Lower leg skin (tissue), 4 donors: Measurements from ENCODE around the gene DIRAS1. TPM values are rescaled to one million over a fixed set of nuclear protein-coding genes. Genes with fewer than 3 reads are reported as not detected.

Experiments used
- DNase-seq, 2 donors: peaks; one replicate each; pipeline ENCODE4 v3.0.0-alpha.2; 2019; ENCODE audit warnings: low spot score in 2 of 2
- H3K4me3 ChIP-seq: fragments of 200-600 bp; sonication (generic); 2 replicates; pipeline ENCODE4 v1.5.1; 2017; ENCODE audit warnings: mild to moderate bottlenecking, low read depth; ENCODE audit not compliant: poor library complexity, severe bottlenecking
- POLR2A ChIP-seq, 2 donors: fragments of 450-650 bp; IDR thresholded peaks; one replicate each; pipeline ENCODE4 v1.6.1; 2016 to 2017; ENCODE audit warnings: antibody characterized with exemption in 2 of 2, mild to moderate bottlenecking in 1 of 2, moderate library complexity in 1 of 2
- WGBS, 2 donors: methylation state at CpG; one replicate each; pipeline ENCODE4 v1.1.5; 2018; 5-methylcytosine and 5-hydroxymethylcytosine counted together
- intact Hi-C: fragments of 100-400 bp; cut with DNase I; formaldehyde crosslinking; loops from one replicate; pipeline ENCODE4 v1.15.0; 2023; ENCODE audit warnings: low total_unique reads
- total RNA-seq, 4 donors: library from RNA; depleted of rRNA; stranded (reverse); fragments of >200 nt; gene quantifications; one replicate each; pipeline ENCODE4 v1.1.0, GENCODE V29; 2016
- TF ChIP-seq, protein P1 (sequence below), 3 donors: fragments of 450-650 bp; IDR thresholded peaks; one replicate each; pipeline ENCODE4 v1.5.1; 2016; ENCODE audit warnings: antibody characterized with exemption in 3 of 3, mild to moderate bottlenecking in 3 of 3, moderate library complexity in 2 of 3

The DIRAS1 gene, protein sequence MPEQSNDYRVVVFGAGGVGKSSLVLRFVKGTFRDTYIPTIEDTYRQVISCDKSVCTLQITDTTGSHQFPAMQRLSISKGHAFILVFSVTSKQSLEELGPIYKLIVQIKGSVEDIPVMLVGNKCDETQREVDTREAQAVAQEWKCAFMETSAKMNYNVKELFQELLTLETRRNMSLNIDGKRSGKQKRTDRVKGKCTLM
- total RNA-seq: 1 to 10 TPM in 3 of 4 donors, under 1 TPM in 1; 0.46 to 6.1 (median 3.4) TPM

DNA sequence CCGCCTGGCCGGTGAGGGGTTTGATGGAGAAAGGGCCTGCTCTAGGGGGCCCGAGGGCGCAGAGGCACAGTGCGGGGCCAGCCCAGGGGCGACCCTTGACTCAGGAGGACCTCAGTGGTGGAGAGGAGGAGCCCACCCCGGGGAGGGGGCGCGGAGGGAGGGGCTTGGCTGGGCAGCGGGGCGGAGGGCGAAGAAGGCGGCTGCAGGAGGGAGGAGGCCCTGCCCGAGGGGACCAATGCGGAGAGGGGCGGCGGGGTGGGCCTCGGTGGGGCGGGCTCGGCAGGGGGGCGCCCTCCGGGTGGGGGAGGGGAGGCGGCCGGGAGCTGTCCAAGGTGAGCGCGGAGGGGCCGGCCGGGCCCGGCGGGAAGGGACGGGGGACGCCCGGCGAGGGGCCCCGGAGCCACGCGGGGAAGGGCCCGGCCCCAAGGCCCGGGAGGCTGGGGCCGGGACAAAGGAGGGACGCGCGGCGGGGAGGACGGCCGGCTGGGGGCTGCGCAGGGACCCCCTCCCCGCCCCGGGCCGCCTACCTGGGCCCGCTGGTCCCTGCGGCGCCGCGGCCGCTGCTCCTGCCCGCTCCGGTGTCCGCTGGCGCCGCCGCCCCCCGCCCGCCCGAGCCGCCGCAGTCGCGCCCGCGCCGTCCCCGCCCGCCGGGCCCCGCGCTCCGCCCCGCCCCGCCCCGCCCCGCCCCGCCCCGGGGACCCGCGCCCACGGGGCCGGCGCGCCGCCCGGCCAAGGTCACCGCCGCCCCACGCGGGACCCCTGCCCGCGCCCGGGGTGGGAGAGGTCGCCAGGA lies at the start of gene DIRAS1:
TSS of gene DIRAS1 (minus strand) at position 596 of the 793 bp plus-strand sequence. CDS start 3,566 bp downstream, outside the sequence.
- no peak for DNase-seq
- 0 to 1% methylated on average over 22 to 37 of the region's 100 CpGs for WGBS, 2 donors
- H3K4me3 ChIP-seq: peak within 1 kb of the TSS; percentile 12
- TF ChIP-seq, protein P1, sequence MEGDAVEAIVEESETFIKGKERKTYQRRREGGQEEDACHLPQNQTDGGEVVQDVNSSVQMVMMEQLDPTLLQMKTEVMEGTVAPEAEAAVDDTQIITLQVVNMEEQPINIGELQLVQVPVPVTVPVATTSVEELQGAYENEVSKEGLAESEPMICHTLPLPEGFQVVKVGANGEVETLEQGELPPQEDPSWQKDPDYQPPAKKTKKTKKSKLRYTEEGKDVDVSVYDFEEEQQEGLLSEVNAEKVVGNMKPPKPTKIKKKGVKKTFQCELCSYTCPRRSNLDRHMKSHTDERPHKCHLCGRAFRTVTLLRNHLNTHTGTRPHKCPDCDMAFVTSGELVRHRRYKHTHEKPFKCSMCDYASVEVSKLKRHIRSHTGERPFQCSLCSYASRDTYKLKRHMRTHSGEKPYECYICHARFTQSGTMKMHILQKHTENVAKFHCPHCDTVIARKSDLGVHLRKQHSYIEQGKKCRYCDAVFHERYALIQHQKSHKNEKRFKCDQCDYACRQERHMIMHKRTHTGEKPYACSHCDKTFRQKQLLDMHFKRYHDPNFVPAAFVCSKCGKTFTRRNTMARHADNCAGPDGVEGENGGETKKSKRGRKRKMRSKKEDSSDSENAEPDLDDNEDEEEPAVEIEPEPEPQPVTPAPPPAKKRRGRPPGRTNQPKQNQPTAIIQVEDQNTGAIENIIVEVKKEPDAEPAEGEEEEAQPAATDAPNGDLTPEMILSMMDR (IDR thresholded peaks at IDR 0.05): no peak
- no peak for TF ChIP-seq POLR2A (IDR thresholded peaks at IDR 0.05)
- intact Hi-C loops: no loop called here

DNA sequence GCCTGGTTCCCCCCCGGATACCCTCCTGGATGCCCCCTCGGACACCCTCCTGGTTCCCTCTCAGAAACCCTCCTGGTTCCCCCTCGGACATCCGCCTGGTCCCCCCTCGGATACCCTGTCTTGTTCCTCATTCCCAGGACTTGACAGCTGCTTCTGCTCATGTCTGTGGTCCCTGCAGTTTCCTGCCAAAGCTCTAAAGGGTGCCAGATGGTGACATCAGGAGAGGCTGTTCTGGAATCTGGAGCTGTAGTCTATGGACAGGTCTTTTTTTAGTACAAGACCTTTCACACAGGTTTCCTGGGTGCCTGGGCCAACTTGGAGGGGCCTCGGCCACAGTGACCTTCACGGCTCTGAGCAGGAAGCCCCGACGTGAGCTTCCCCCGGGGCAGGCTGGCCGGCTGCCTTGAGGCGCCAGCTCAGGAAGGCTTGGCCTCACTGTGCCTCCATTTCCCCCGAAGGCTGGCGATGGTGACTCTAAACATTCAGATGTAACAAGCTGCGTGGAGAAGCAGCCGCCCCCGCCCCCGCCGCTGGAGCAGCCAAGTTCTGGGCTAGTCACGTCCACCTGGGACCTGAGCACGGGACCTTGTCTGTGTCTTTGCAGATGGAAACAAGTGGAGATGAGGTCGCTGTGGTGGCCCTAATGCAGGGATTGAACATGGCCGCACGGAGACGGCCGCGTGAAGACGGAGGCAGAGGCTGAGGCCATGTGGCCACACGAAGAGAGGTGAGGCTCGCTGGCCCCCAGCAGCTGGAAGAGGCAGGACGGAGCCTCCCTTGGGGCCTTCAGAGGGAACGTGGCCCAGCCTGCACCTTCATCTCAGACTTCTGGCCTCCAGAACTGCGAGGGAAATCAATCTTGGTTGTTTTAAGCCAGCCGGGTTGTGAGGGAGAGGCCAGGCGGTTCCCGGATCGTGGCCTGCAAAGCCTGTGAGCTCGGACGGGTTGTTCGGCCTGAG lies 49.2 kb upstream of the DIRAS1 start:
- intact Hi-C loops: no loop called here
- H3K4me3 ChIP-seq: no peak overlapping the region
- no peak for TF ChIP-seq POLR2A (IDR thresholded peaks at IDR 0.05)
- TF ChIP-seq, protein P1 (IDR thresholded peaks at IDR 0.05): no peak
- no peak for DNase-seq
- 65 to 75% methylated on average over 38 to 40 of the region's 40 CpGs for WGBS, 2 donors

DNA sequence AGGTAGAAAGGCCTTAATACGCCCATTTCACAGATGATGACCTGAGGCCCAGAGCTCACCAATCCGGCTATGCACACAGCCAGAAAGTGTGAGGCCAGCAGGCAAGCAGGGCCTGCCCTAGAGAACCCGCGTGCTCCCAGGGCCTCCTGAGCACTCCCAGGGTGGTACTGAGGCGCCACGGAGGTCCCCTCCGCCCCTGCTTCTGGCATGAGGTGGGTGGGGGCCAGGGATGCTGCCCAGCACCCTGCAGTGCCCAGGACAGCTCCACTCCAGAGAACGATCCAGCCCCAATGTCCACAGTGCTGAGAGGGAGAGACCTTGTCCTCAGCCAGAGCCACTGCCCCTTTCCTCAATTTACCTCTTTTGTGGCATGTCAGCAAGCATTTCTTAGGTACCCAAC lies 48.0 kb upstream of the DIRAS1 start:
- DNase-seq: no peak
- TF ChIP-seq POLR2A (IDR thresholded peaks at IDR 0.05): no peak
- TF ChIP-seq, protein P1 (IDR thresholded peaks at IDR 0.05): no peak
- intact Hi-C loops: no loop called here
- H3K4me3 ChIP-seq: no peak overlapping the region
- 93 to 96% methylated on average over 3 to 8 of the region's 8 CpGs for WGBS, 2 donors

DNA sequence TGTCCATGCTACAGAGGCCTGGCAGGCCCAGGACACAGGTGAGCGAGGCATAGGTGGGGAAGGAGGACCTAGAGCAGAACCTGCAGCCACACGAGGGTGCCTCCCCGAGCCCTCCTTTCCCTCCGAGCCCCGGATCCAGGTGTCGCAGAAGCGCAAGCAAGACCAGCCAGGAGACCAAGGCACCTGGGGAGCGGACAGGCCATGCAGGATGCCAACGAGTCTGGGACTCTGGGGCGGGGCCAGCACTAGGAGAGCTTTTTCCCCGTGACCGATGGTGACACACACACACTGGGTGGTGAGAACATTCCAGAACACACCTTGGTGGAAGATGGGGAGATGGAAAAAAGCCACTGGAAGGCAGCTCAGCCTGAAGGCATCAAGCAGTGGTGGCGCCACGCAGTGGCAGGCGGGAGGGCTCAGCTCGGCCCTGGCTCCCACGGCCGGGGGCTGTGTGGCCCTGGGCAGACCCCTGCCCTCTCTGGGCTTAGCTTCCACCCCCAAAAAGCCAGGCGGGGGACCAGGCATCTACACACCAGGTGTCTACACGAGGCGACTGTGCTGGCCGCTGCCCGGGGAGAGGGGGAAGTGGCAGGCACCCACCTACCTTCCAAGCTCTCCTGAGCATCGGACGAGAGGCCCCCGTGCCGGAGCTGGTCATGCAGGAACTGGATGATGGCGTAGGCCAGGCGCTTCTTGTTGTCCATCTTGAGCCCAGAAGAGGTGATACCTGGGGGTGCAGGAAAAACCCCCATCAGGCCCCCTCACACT lies 47.4 kb upstream of the DIRAS1 start:
- DNase-seq: no peak
- 88 to 93% methylated on average over 23 to 27 of the region's 29 CpGs for WGBS, 2 donors
- no peak overlapping the region for H3K4me3 ChIP-seq
- intact Hi-C loops: no loop called here
- TF ChIP-seq POLR2A (IDR thresholded peaks at IDR 0.05): no peak
- TF ChIP-seq, protein P1 (IDR thresholded peaks at IDR 0.05): no peak

DNA sequence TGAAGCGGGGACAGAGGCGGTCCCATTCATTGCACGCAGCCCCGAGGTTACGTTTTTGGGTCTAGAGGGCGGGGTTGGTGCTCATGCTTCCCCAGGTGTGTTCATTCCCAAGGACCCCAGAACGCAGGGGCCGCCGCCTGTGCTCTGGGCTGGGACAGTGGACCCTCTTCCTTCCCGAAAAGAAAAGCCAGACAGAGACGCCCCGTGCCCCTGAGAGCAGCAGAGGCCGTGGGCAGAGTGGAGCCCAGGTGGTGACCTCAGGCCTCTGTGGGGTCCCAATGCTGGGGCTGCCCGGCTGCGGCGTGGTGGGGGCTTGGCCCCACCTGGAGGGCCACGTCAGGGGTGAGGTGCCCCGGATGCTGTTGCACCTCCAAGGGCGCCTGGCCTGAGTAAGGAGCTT lies 46.5 kb upstream of the DIRAS1 start:
- no peak for DNase-seq
- intact Hi-C loops: no loop called here
- TF ChIP-seq, protein P1 (IDR thresholded peaks at IDR 0.05): no peak
- TF ChIP-seq POLR2A (IDR thresholded peaks at IDR 0.05): no peak
- 94 to 95% methylated on average over 17 to 19 of the region's 19 CpGs for WGBS, 2 donors
- H3K4me3 ChIP-seq: no peak overlapping the region
